ENCODE results near the gene CTSG. TPM values are rescaled to one million over a fixed set of nuclear protein-coding genes. Genes with fewer than 3 reads are reported as not detected.

The CTSG gene
- total RNA-seq: 1.6 TPM

GRCh38 chr14:24576182-24576581 is at the start of gene CTSG:
TSS of gene CTSG (minus strand) at chr14:24576250. CDS start at chr14:24576223, 27 bp downstream.

GRCh38 chr14:24609655-24610344 is 33.8 kb upstream of the CTSG start, which contains the start of gene GZMH:
TSS of gene GZMH (minus strand) at chr14:24609685. CDS start at chr14:24609613, 72 bp downstream.

Other genes starting within 250 kb of the CTSG start
- gene ADCY4, start 241.2 kb downstream of the CTSG start, total RNA-seq: 3.2 TPM
- 0.69 TPM for gene RIPK3, start 236.3 kb downstream of the CTSG start, total RNA-seq
- gene NFATC4, start 208.1 kb downstream of the CTSG start, total RNA-seq: 5.5 TPM
- gene NYNRIN, start 177.2 kb downstream of the CTSG start, total RNA-seq: 13.8 TPM
- 0.46 TPM for gene CBLN3, start 146.6 kb downstream of the CTSG start, total RNA-seq
- gene KHNYN, start 146.3 kb downstream of the CTSG start, total RNA-seq: 15.7 TPM
- 22.4 TPM for gene SDR39U1, start 133.5 kb downstream of the CTSG start, total RNA-seq
- not detected for gene CMA1, start 68.0 kb downstream of the CTSG start, total RNA-seq
- not detected for gene GZMH, start 33.4 kb upstream of the CTSG start, total RNA-seq
- gene GZMB, start 57.9 kb upstream of the CTSG start, total RNA-seq: not detected